GM12864 (cell line): ENCODE data around the gene RALGAPA2.

Experiments used
- DNase-seq: peaks from one replicate; pipeline ENCODE4 v3.0.0-alpha.2; 2011; ENCODE audit warnings: low read depth
- H3K4me3 ChIP-seq: 2 replicates; pipeline ENCODE4 v1.5.1; 2011; ENCODE audit warnings: mild to moderate bottlenecking, low read depth, low read length, control low read depth
- CTCF ChIP-seq: IDR thresholded peaks from 2 replicates; pipeline ENCODE4 v1.5.1; 2011; ENCODE audit warnings: low read depth, mild to moderate bottlenecking, moderate library complexity, low read length, control low read depth, inconsistent platforms; ENCODE audit errors: missing control alignments

The RALGAPA2 gene

GRCh38 chr20:20609522-20609921 is 102.9 kb downstream of the RALGAPA2 start:
- DNase-seq: no peak
- no peak for TF ChIP-seq CTCF
- no peak overlapping the region for H3K4me3 ChIP-seq

GRCh38 chr20:20608641-20609040 is 103.8 kb downstream of the RALGAPA2 start:
- no peak for DNase-seq
- H3K4me3 ChIP-seq: no peak overlapping the region
- no peak for TF ChIP-seq CTCF

- no peak for TF ChIP-seq CTCF
- no peak overlapping the region for H3K4me3 ChIP-seq
- DNase-seq: no peak
These were observed 104.4 kb downstream of the RALGAPA2 start for GRCh38 chr20:20608041-20608440.

GRCh38 chr20:20606881-20607280 is 105.6 kb downstream of the RALGAPA2 start:
- no peak for TF ChIP-seq CTCF
- no peak for DNase-seq

GRCh38 chr20:20606050-20606449 is 106.4 kb downstream of the RALGAPA2 start:
- no peak overlapping the region for H3K4me3 ChIP-seq
- no peak for DNase-seq
- TF ChIP-seq CTCF: no peak

More at GRCh38 chr20:20606881-20607280, 105.6 kb downstream of the RALGAPA2 start:
- H3K4me3 ChIP-seq: no peak overlapping the region

GRCh38 chr20:20604907-20605306 is 107.5 kb downstream of the RALGAPA2 start:
- no peak for DNase-seq
- H3K4me3 ChIP-seq: no peak overlapping the region
- TF ChIP-seq CTCF: no peak

- H3K4me3 ChIP-seq: no peak overlapping the region
- no peak for DNase-seq
- no peak for TF ChIP-seq CTCF
These were observed 108.1 kb downstream of the RALGAPA2 start for GRCh38 chr20:20604357-20604756.
